ENCODE measurements around the gene AAR2.

AAR2 gene

GRCh38 chr20:36275441-36276189 lies 39.3 kb downstream of the AAR2 start:
- in situ Hi-C loops (cut with HindIII; ENCODE audit: low sequenced_read_pairs): no loop called here

DNA sequence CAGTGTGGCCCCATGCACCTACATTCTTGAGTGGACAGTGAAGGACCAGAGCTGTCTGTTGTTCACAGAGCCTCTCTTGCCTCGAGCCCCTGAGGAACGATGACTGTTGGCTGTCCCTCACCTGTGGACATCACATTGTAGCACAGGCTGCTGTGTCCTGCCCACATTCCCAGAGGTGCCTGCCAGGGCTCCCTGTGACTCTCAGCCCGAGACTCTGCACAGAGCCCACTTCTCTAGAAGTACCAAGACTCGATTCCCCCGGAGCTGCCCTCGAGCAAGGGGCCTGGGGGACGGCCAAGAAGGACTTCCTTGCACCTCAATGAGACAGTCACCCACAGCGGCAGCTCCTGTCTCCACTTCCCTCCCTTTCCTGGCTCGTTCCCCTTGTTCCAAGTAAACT lies 41.3 kb downstream of the AAR2 start:
- in situ Hi-C loops (cut with HindIII; ENCODE audit: low sequenced_read_pairs): no loop called here

- in situ Hi-C loops (cut with HindIII; ENCODE audit: low sequenced_read_pairs): no loop called here
These were observed 43.1 kb downstream of the AAR2 start for GRCh38 chr20:36279362-36279761.

DNA sequence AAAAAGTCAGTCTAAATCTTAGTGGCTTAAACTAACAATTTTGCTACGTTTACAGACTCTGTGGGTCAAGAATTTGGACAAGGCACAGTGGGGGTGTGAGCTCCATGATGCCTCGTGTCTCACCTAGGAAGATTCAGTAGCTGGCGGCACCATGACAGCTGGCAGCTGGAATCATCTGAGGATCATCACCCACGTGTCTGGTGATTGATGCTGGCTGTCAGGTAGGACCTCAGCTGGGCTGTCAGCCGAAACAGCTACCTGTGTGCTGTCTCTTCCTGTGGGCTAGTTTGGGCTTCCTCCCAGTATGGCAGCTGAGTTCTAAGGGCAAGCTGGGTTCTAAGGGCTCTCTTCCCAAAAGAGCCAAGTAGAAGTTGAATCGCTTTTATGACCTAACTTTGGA lies 43.5 kb downstream of the AAR2 start:
- in situ Hi-C loops (cut with HindIII; ENCODE audit: low sequenced_read_pairs): loop anchor here (10.0 kb wide), 1 partner anchor 75 kb away; no protein-coding TSS in a partner anchor

DNA sequence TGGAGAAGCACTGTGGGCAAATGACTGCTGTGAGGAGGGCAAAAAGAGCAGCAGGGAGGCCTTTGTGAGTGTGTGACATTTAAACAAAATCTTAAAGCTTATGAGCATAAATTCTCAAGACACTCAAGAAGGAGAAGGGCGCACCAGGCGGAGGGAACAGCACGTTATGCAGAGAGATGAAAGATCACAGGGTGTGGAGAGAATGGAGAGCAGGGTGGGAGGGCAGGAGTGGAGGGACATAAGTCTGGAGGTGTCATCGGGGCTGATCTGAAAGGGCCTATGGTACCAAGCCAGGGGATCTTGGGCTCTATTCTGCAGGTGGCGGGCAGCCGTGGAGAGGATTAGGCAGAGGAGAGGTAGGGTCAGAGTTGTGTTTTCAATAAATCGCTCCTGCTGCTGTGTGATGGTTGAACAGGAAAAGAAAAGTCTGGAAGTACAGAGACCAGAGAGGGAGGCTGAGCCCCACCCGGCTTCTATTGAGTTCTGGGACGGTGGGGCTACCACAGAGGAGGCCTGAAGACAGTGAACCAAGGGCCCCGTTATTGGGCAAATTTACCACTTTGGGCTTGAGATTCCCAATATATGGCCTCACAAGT lies 45.6 kb downstream of the AAR2 start:
- in situ Hi-C loops (cut with HindIII; ENCODE audit: low sequenced_read_pairs): loop anchor here (10.0 kb wide), 1 partner anchor 73 kb away; no protein-coding TSS in a partner anchor

DNA sequence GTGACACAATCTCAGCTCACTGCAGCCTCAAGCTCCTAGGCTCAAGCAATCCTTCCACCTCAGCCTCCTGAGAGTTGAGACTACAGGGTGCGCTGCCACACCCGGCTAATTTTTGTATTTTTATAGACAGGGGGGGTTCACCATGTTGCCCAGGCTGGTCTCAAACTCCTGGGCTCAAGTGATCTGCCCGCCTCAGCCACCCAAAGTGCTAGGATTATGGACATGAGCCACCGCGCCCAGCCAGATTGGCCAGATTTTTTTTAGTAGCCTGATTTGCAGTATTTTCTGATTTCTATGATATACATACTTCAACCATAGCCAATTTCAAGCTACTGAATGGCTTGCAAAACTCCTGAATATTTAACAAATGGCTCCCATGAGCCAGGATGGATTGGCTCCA lies 48.5 kb downstream of the AAR2 start:
- in situ Hi-C loops (cut with HindIII; ENCODE audit: low sequenced_read_pairs): loop anchor here (10.0 kb wide), 1 partner anchor 70 kb away; no protein-coding TSS in a partner anchor

DNA sequence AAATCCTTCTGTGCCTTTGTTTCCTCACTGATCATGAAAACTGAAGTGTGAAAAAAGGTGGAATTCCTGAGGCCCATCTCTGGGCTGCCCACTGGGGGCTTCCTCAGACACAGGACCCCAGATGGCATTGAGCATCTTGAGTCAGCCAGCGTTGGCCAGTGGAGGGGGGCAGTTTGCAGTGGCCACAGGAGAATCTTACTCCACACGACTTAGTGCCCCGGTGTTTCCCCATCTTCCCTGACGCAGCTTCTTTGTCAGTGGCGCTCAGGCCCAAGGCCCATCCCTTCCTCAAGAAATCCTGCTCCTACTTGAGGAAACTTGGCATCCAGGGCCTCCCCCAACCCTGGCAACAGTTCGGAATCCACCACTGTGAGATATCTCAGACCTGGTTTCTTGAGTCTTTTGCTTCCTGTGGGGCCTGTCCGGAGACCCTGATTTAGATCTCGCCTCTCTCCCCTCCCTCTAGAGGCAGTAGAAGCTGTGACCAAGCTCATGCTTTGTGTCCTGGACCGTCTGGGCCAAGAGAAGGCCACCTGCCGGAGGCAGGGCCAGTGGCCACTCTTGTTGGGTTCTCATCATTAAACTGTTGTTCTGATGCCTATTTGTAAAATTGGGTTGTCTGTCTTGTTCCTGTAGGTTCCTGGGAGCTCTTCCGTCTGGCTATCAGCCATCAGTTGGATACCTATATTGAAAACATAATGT lies 49.6 kb downstream of the AAR2 start:
- in situ Hi-C loops (cut with HindIII; ENCODE audit: low sequenced_read_pairs): loop anchor here (10.0 kb wide), 1 partner anchor 69 kb away; no protein-coding TSS in a partner anchor

DNA sequence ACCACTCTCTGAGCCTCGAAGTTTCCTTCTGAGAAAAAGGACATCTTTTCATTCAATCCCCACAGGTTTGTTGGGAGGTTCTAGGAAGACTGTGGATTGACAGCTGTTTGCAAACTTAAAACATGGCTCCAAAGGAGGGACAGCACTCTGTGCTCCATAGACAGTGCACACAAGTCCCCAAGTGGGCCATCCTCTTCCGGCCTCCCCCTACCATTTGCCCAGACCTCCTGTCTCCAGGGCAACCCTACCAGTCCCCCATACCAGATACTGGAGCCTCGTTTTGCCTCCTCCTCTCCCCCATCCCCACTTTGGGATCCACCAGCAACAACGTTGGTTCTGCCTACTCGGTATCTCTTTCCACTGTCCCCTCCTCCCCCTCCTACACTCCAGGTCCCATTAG lies 61.4 kb downstream of the AAR2 start:
- in situ Hi-C loops (cut with HindIII; ENCODE audit: low sequenced_read_pairs): no loop called here

DNA sequence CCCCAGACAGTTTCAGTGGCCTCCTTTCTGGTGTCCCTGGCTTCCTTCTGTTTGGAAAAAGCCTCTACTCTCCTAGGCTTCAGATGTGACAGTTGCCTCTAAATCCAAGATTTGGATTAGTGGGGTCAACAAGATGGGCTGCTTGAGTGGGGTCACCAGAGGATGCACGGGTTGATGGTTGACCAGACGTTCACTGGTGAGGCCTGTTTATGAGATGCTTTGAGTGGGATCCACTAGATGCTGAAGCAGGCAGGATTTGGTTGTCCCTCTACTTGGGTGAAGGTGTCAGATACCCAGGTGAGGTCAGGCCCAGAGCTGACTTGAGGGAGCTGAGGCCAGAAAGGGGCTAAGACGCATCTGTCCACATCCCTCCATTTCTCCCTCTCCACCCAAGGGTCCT lies 61.8 kb downstream of the AAR2 start:
- in situ Hi-C loops (cut with HindIII; ENCODE audit: low sequenced_read_pairs): no loop called here

DNA sequence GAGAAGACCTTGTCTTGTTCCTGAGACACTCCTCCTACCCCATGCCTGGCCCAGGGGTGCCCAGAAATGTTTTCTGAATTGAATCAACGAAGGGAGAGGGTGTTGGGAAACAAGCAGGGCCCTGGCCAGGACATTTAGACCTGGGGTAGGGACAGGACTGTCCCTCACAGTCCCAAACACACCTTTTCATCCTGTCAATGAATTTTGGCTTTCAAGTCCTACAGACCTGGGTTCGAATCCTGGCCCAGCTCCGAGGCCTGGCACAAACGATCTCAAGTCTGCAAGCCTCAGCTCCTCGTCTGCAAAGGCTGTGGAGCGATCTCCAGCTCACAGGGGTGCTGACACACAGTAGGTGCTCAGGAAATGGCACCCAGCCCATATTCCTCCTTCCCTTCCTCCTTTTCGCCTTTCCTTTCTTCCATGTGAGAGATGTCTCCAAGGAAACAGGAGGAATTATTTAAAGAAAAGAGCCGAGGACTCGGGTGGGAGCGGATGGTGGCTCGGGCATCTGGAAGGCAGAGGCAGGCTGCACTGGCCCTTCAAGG lies 62.6 kb downstream of the AAR2 start:
- in situ Hi-C loops (cut with HindIII; ENCODE audit: low sequenced_read_pairs): no loop called here

- in situ Hi-C loops (cut with HindIII; ENCODE audit: low sequenced_read_pairs): no loop called here
These were observed 63.2 kb downstream of the AAR2 start for GRCh38 chr20:36299459-36299858.

- in situ Hi-C loops (cut with HindIII; ENCODE audit: low sequenced_read_pairs): no loop called here
These were observed 65.3 kb downstream of the AAR2 start for GRCh38 chr20:36301359-36302119.

- in situ Hi-C loops (cut with HindIII; ENCODE audit: low sequenced_read_pairs): no loop called here
These were observed 66.8 kb downstream of the AAR2 start for GRCh38 chr20:36303020-36303595.

GRCh38 chr20:36303831-36304230 lies 67.6 kb downstream of the AAR2 start:
- in situ Hi-C loops (cut with HindIII; ENCODE audit: low sequenced_read_pairs): no loop called here

GRCh38 chr20:36304786-36305495 lies 68.7 kb downstream of the AAR2 start:
- in situ Hi-C loops (cut with HindIII; ENCODE audit: low sequenced_read_pairs): loop anchor here (5.0 kb wide), 1 partner anchor 73 kb away; no protein-coding TSS in a partner anchor

- in situ Hi-C loops (cut with HindIII; ENCODE audit: low sequenced_read_pairs): loop anchor here (5.0 kb wide), 1 partner anchor 74 kb away; no protein-coding TSS in a partner anchor
These were observed 69.6 kb downstream of the AAR2 start, which contains the start of gene DLGAP4 for GRCh38 chr20:36305602-36306551. DLGAP4 (plus strand) TSS chr20:36306339; CDS start chr20:36431718, 125,379 bp downstream.
